Large intestine (tissue), 3 donors: Measurements from ENCODE around the gene FITM2. TPM values are rescaled to one million over a fixed set of nuclear protein-coding genes. Genes with fewer than 3 reads are reported as not detected.
A peak's percentile ranks its signal among the peaks of the same experiment; 100 is the strongest.
"Not testable (repeated sequence)": the region's sequence is repeated elsewhere in the genome, so short reads cannot be mapped to it uniquely, and the experiment has no call there.

ENCODE experiments used
- DNase-seq, 2 donors: peaks; one replicate each; pipeline versions ENCODE4 v3.0.0 to v3.0.0-alpha.2; 2013
- H3K27ac ChIP-seq: one replicate; pipeline ENCODE4 v1.5.1; 2013; ENCODE audit warnings: low read length
- H3K27me3 ChIP-seq: 2 replicates; pipeline ENCODE4 v1.6.1; 2013; ENCODE audit warnings: low read length; ENCODE audit not compliant: control insufficient read depth, insufficient read depth
- H3K36me3 ChIP-seq: 2 replicates; pipeline ENCODE4 v1.6.1; 2013; ENCODE audit warnings: low read length; ENCODE audit not compliant: control insufficient read depth, insufficient read depth
- H3K4me1 ChIP-seq: one replicate; pipeline ENCODE4 v1.6.1; 2013; ENCODE audit warnings: low read length; ENCODE audit not compliant: control insufficient read depth, insufficient read depth
- H3K4me3 ChIP-seq: one replicate; pipeline ENCODE4 v1.5.1; 2013; ENCODE audit warnings: low read length
- H3K9me3 ChIP-seq: one replicate; pipeline ENCODE4 v1.6.1; 2013; ENCODE audit warnings: mild to moderate bottlenecking, low read depth, low read length, moderate library complexity; ENCODE audit not compliant: control insufficient read depth
- WGBS: methylation state at CpG from one replicate; pipeline ENCODE4 v1.1.5; 2013; ENCODE audit warnings: low lambda C conversion rate; ENCODE audit not compliant: insufficient coverage; 5-methylcytosine and 5-hydroxymethylcytosine counted together
- polyA plus RNA-seq: library from polyadenylated mRNA; unstranded; fragments of 120-200 nt; gene quantifications from one replicate; pipeline ENCODE4 v1.2.1, GENCODE V29; 2013

FITM2 gene
- polyA plus RNA-seq, 1 donor: 7.4 TPM

DNA sequence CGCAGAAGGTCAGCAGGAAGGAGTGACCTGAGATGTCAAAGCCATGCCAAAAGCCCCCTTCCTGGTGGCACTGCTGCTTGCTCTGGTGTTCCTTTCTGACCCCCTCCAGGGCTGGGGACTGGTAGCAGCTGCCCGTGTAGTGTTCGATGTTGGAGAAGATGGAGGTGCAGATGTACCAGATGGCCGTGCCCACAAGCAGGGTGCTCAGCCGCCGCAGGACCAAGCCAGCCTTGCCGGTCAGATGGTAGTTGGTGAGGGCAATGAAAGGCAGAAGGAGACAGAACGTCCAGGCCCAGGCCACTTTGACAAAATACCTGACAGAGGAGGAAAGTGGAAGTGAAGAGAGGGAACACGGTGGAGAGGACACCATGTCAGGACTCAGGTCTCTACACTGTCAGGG lies 4.1 kb downstream of the FITM2 start:
- DNase-seq: no peak
- Histone ChIP-seq H3K9me3 (no peaks in the 10 kb centered on the region), H3K4me1 (peaks cover 23% of the 10 kb centered on the region), H3K4me3 (no peak overlapping the region), H3K27me3 (no peaks in the 10 kb centered on the region), H3K27ac (no peak overlapping the region), H3K36me3 (peaks cover 4% of the 10 kb centered on the region)
- 80% methylated on average over 1 of the region's 9 CpGs for WGBS

DNA sequence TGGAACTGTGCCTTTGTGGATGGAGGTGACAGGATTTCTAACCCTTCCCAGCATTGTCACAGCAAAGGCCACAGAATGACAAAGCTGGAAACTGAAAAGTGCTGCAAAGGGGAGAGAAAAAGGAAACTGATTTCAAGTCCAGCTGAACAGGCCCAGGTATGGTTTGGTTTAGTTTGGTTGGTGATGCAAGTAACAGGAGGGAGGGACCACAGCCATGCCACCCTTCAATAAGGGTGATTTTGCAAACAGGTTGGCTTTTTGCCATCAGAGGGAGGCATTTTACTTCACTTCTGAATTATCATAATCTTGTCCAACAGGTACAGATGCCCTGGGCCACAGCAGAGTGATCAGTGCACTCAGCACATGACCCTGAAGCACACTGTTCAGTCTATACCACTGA lies 6.6 kb downstream of the FITM2 start:
- H3K4me1 ChIP-seq: peaks cover 19% of the 10 kb centered on the region
- no peak overlapping the region for H3K27ac ChIP-seq
- no peaks in the 10 kb centered on the region for H3K27me3 ChIP-seq
- H3K9me3 ChIP-seq: no peaks in the 10 kb centered on the region
- DNase-seq: no peak
- H3K36me3 ChIP-seq: peaks cover 4% of the 10 kb centered on the region
- H3K4me3 ChIP-seq: no peak overlapping the region

DNA sequence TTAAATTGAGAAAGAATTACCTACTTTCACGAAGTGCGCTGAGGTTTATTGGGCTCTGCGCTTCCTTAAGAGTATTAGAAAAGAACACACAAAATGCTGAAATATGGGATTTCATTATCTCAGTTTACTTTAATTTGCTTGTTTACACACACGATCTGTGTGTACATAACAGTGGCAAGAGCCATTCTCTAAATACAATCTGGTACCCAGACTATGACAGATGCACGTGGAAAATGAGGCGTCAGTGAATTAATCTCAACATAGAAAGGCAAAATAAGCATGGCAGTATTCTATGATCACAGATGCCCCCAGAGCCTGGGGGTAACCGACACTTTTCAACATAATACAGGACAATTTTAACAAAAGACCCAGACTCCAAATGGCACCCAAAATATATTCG lies 8.3 kb downstream of the FITM2 start:
- no peak for DNase-seq
- H3K27me3 ChIP-seq: no peaks in the 10 kb centered on the region
- peaks cover 4% of the 10 kb centered on the region for H3K36me3 ChIP-seq
- peaks cover 19% of the 10 kb centered on the region for H3K4me1 ChIP-seq
- H3K4me3 ChIP-seq: no peak overlapping the region
- H3K9me3 ChIP-seq: no peaks in the 10 kb centered on the region
- peak overlapping the region; percentile 70 for H3K27ac ChIP-seq
- 60% methylated on average over 3 of the region's 8 CpGs for WGBS

DNA sequence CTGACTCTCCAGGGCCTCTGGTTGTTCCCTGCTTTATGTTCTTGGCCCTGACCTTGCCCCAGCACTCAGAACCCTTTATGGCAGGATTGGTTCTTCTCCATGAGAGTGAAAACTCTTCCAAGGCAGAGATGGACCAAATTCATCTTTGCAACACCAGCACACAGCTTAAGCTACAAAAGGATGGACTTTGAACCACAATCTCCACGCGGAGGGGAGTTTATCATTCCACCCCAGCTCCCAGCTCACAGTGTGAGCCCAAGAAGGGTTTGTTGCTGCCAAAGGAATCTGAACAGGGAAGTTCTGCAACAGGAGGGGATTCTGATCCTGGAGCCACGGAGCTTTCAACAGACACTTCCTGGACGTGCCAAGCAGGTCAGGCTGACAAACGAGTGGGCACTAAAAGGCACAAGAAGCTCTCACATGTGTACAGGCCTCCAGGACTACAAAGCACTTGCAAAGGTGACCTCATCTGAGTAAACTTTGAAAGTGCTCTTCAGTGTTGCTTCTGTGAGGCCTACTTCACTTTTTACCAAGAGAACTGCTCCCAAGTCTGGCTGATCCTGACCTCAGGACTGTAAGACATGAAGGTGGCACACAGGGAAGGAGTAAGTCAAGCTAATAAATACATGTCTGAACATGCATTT lies 8.9 kb downstream of the FITM2 start:
- peak overlapping the region; percentile 70 for H3K27ac ChIP-seq
- peak; percentile 79 to 93 for DNase-seq
- no CpG with 5 or more reads among the region's 5 CpGs for WGBS

DNA sequence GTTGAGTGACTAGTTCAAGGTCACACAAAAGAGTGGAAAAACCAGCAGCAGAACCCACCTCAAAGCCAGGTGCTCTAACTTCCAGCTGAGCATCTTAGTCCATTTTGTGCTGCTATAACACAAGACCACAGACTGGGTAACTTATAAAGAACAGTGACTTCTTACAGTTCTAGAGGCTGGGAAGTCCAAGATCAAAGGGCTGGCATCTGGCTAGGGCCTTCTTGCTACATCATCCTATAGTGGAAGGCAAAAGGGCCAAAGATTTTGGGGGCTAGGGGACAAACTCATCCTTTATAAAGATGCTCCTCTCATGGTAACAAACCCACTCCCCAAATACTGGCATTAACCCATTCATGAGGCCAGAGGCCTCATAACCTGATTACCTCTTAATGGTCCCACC lies 9.7 kb downstream of the FITM2 start:
- H3K27me3 ChIP-seq: no peaks in the 10 kb centered on the region

More for the DNA sequence above, 8.9 kb downstream of the FITM2 start:
- Histone ChIP-seq H3K9me3 (no peaks in the 10 kb centered on the region), H3K27me3 (no peaks in the 10 kb centered on the region), H3K4me3 (no peak overlapping the region), H3K36me3 (peaks cover 4% of the 10 kb centered on the region), H3K4me1 (peaks cover 19% of the 10 kb centered on the region)

DNA sequence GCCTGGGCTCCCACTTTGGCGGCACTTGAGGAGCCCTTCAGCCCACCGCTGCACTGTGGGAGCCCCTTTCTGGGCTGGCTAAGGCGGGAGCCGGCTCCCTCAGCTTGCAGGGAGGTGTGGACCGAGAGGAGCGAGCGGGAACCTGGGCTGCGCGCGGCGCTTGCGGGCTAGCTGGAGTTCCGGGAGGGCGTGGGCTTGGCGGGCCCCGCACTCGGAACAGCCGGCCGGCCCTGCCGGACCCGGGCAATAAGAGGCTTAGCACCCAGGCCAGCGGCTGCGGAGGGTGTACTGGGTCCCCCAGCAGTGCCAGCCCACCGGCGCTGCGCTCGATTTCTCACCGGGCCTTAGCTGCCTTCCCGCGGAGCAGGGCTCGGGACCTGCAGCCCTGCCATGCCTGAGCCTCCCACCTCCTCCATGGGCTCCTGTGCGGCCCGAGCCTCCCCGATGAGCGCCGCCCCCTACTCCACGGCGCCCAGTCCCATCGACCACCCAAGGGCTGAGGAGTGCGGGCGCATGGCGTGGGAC lies 11.9 kb downstream of the FITM2 start:
- no CpG with 5 or more reads among the region's 42 CpGs for WGBS
- not testable (repeated sequence) for H3K27ac ChIP-seq, H3K9me3 ChIP-seq, H3K4me3 ChIP-seq, H3K27me3 ChIP-seq, H3K36me3 ChIP-seq, DNase-seq
- peaks cover 19% of the 10 kb centered on the region for H3K4me1 ChIP-seq

More for the DNA sequence above, 9.7 kb downstream of the FITM2 start:
- Histone ChIP-seq H3K36me3 (peaks cover 3% of the 10 kb centered on the region), H3K4me1 (peaks cover 19% of the 10 kb centered on the region), H3K9me3 (no peaks in the 10 kb centered on the region), H3K27ac (peak overlapping the region; percentile 70), H3K4me3 (no peak overlapping the region)
- DNase-seq: no peak

DNA sequence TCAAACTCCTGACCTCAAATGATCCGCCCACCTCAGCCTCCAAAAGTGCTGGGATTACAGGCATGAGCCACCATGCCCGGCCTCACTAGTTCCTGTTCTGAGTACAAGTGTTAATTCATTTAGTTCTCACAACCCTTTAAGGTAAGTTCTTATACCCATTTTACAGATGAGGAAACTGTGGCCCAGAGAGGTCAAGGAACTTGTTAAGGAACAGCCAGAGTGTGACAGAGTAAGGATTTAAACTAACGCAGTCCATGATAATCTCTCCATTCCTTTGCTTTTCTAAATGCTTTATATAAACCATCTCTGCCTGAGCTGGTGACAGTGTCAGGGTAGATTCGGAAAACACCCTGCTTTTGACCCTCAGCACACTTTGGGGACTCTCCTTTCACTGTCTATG lies 13.3 kb downstream of the FITM2 start:
- no peak overlapping the region for H3K4me3 ChIP-seq
- H3K36me3 ChIP-seq: no peaks in the 10 kb centered on the region
- H3K4me1 ChIP-seq: peaks cover 14% of the 10 kb centered on the region
- H3K27ac ChIP-seq: no peak overlapping the region
- H3K27me3 ChIP-seq: no peaks in the 10 kb centered on the region
- H3K9me3 ChIP-seq: no peaks in the 10 kb centered on the region
- no CpG with 5 or more reads among the region's 4 CpGs for WGBS
- no peak for DNase-seq

DNA sequence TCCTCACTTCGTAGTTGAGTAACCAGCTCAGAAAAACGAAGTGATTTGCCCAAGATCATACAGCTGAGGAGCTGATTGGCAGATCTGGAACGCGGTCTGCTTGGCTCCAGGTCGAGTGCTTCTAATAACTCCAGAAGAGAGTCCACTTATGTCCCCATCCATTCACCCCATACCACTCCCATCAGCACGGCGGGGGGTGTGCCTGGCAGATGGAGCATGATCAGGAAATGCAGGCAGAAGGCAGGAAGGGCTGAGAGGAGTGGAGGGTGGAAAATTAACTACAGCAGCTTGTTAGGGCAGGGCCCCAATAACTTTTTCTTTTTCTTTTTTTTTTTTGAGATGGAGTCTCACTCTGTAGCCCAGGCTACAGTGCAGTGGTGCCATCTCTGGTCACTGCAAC lies 15.0 kb downstream of the FITM2 start:
- H3K9me3 ChIP-seq: no peaks in the 10 kb centered on the region
- no peak overlapping the region for H3K27ac ChIP-seq
- H3K4me3 ChIP-seq: no peak overlapping the region
- 79% methylated on average over 2 of the region's 7 CpGs for WGBS
- H3K36me3 ChIP-seq: no peaks in the 10 kb centered on the region
- DNase-seq: no peak
- H3K4me1 ChIP-seq: no peaks in the 10 kb centered on the region
- H3K27me3 ChIP-seq: no peaks in the 10 kb centered on the region

DNA sequence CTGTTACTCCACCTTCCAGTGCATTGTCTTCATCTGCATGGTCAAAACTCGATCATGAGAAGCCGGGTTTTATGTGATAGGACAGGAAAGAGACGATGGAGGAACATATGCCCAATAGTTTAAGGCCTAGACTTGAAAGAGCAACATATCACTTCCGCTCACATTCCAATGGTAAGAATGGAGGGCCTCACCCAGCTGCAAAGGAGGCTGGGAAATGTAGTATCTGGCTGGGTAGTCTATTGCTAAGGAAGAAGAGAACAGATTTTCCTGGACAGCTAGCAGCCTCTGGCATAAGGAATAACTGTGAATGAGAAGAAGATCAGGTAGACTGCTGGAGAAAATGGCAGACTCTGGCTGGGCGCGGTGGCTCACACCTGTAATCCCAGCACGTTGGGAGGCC lies 19.2 kb downstream of the FITM2 start:
- no peaks in the 10 kb centered on the region for H3K36me3 ChIP-seq
- WGBS: 89% methylated on average over 3 of the region's 7 CpGs
- no peak for DNase-seq

DNA sequence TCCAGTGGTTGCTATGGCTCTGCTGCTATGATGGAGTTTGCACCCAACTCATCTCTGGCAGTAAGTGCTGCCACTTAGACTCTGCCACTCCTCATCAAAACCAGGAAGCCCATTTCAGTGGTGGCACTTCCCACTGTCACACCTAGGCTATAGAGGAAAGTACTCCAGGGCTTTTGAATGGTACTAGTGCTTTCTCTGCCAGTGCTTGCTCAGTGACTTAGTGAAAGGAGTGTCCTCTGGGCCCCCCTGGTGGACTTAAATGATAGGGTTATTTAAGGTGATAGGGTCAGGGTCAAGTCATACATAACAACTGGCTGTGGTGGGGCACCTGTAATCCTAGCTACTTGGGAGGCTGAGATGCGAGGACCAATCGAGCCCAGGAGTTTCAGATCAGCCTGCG lies 22.8 kb downstream of the FITM2 start:
- H3K9me3 ChIP-seq: no peaks in the 10 kb centered on the region
- no peak overlapping the region for H3K27ac ChIP-seq
- H3K27me3 ChIP-seq: no peaks in the 10 kb centered on the region
- no peaks in the 10 kb centered on the region for H3K36me3 ChIP-seq
- H3K4me3 ChIP-seq: no peak overlapping the region
- DNase-seq: no peak
- H3K4me1 ChIP-seq: no peaks in the 10 kb centered on the region
- WGBS: 100% methylated on average over 2 of the region's 3 CpGs

More for the DNA sequence above, 19.2 kb downstream of the FITM2 start:
- Histone ChIP-seq H3K4me3 (no peak overlapping the region), H3K9me3 (no peaks in the 10 kb centered on the region), H3K4me1 (no peaks in the 10 kb centered on the region), H3K27ac (no peak overlapping the region), H3K27me3 (no peaks in the 10 kb centered on the region)
